Inferior parietal cortex (tissue), 1 donor: Measurements from ENCODE around the gene APH1B.
"Not testable (repeated sequence)": the region's sequence is repeated elsewhere in the genome, so short reads cannot be mapped to it uniquely, and the experiment has no call there.

Experiments used
- DNase-seq: peaks from one replicate; pipeline ENCODE4 v3.0.0-alpha.2; 2016; ENCODE audit errors: extremely low spot score

APH1B gene

DNA sequence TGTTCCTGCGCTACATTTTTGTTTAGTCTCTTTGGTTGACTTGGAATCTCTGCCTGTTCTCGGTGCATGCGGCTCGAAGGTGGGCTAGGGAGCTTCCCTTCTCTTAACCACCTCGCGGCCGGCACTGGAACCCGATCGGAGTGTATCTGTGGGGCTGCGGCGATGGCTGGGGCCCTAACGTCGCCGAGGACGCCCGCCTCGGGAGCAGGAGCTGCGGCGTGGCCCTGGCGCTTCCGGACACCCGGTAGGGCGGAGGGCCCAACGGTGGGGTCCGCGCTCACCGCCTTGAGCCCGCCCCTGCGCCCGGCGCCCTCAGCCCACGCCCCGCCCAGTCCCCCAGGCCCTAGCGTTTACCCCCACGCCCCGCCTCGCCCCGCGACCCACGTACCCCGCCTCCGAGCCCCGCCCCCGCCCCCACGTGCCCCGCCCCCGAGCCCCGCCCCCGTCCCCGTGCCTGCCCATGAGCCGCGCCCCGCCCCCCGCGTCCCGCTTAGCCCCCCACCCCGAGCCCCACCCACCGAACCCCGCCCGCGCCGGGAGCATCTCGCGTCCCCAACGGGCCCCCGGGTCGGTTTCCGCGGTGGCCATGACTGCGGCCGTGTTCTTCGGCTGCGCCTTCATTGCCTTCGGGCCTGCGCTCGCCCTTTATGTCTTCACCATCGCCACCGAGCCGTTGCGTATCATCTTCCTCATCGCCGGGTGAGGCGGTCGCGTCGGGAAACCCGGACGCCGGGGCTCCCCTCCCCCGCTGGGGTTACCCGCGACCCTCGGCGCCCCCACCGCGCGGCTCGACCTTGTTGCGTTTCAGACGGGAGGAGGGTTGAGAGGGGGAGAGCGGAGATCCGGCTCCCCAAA lies at the start of gene APH1B:
Gene APH1B (plus strand): TSS at position 568 of the 855 bp plus-strand sequence. CDS start 19 bp downstream, at position 587.
- DNase-seq, result peak; percentile 59

DNA sequence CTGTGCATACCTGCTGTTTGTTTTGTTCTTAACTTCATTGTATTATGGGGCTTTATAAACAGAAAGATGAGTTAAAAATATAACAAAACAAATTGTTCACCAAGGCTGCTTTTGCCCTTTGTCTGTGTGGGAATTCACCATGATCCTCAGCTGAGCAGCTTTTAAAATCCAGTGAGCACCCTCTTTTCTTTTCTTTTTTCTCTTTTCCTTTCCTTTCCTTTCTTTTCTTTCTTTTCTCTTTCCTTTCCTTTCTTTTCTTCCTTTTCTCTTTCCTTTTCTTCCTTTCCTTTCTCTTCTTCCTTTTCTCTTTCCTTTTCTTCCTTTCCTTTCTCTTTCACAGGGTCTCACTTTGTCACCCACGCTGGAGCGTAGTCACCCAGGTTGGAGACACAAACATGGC lies 49.7 kb upstream of the APH1B start:
- DNase-seq, result no peak

DNA sequence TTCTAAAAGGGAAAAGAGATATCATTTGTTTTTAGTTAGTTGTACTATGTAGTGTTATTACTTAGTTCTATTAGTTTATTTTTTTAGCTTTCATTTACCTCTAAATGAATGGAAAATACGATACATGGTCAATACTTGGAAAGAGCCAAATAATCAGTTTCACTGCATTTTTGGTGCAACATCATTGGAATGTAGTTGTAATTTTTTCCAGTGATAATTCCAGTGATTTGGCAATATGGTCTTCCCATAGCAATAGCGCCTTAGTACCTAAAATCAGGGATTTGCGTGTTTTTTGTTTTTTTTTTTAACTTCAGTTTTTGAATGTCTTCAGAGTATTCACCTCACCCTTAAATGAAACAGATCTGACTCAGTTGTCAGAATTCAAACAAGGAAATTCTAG lies 46.2 kb upstream of the APH1B start:
- no peak for DNase-seq

DNA sequence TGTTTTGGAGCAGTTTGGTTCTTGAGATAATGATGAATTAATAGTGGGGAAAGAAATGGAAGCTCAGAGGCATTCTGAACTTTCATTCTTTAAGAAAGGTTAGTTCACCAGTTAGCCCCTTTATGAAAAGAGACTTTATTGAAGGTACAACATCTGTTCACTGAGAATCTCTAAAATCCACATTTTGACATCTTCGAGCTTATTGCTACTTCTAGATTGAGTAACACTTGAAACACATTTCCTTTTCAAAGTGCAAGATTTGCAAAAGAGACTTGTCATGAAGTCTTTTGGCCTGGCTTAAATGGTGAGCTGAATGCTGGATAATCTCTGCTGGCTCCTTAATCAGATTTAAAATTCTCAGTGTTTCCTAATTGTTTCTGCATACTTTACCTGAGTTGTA lies 45.7 kb upstream of the APH1B start:
- DNase-seq, result no peak

DNA sequence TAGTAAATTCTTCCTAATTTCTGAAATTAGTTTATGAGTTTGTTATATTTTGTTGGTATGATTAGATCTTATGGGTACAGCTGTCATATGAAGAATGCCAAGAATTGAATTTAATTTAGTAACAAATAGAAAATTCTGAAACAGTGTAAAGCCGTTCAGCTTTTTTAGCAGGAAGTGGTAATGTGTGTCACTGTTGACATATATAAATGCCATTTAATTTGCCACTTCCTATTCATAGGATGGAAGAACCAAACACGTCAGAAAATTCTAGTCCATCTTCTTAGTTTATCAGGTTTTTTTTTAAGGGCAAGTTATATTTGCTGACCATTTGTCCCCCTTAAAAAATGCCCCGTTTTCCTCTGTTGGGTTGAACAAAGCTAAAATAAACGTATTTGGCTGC lies 45.0 kb upstream of the APH1B start:
- no peak for DNase-seq

DNA sequence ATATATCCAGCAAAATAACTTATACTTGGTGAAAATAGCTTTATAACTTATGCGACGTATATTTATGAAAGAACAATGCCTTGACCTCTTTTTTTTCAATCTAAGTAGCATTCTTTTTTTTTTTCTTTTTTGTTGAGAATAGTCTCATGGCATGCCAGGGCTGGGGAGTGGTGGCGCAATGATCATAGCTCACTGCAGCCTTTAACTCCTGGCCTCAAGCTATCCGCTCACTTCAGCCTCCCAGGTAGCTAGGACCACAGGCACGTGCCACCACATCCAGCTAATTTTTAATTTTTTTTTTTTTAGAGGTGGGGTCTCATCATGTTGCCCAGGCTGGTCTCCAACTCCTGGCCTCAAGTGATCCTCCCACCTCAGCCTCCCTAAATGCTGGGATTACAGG lies 44.5 kb upstream of the APH1B start:
- DNase-seq, result no peak

DNA sequence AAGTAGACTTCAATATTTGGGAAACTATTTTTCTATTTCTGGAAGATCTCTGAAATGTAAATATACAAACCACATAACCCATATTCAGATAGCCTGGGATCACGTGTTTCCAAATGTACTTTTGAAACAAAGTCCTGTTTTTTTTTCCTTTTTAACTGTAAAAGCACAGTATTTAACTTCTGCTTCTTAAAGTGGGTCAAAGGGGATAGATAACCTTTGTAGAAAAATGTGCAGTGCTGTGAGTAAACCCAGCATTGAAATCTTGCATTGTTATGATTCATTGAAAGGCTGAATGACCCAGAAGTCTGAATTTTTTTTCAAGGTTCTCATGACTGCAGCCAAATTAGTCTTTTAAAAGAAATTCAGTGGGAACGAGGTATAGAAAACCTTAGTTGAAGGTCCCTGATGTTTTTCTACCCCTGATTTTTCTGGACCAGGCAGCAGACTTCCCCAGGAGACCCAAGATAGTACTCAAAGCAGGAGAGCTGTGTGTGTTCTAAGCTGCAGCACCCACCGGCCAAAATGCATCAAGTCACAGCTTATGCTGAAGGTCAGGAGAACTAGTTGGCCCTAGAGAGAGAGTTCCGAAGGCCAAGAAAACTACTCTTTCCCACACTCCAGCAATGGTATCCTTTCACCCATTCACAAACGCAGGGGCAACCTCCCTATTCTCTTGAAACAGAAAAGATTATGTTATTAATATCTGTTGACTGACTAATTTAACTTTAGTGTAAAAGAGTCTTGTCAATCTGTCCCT lies 43.6 kb upstream of the APH1B start:
- no peak for DNase-seq

DNA sequence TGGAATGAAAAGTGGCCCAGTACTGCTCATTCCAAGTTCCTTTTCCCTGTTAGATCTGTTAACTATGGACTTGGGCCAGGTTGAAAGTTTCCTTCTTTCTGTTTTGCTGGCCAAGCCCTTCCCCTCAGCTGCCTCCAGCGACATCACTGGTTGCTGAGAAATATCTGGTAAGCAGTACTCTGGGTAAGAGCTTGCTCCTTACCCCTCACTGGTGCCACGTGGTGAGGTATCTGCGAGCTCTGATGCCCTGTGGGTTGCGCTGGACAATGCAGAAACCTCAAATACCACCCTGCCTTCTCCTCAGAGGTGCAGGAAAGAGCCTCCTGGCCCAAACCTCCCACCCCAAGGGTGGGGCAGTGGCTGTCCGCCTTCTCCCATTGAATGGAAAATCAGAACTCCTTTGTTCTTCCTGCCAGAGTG lies 42.9 kb upstream of the APH1B start:
- DNase-seq, result no peak

DNA sequence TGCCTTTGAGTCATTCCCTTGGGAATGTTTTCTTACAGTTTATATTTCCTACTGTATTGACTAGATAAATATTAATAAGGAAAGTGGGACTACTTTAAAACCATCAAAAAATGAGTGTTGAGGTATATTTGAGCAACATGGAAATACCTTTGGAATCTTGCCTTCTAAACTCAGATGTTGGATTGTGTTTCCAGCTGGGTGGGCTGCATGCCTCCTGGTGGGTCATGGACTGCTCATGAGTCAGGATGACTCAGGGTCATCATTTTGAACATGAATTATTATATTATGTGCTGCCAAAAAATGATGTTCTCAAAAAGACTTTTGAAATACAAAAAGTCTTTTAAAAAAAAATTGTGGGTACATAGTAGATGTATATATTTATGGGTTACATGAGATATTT lies 41.1 kb upstream of the APH1B start:
- DNase-seq, result no peak

DNA sequence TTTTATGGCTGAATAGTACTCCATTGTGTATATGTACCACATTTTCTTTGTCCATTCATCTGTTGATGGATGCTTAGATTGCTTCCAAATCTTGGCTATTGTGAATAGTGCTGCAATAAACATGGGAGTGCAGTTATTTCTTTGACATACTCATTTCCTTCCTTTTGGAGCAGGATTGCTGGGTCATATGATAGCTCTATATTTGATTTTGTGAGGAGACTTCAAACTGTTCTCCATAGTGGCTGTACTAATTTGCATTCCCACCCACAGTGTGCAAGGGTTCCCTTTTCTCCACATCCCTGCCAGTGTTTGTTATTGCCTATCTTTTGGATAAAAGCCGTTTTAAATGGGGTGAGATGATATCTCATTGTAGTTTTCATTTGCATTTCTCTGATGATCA lies 40.3 kb upstream of the APH1B start:
- DNase-seq, result not testable (repeated sequence)

DNA sequence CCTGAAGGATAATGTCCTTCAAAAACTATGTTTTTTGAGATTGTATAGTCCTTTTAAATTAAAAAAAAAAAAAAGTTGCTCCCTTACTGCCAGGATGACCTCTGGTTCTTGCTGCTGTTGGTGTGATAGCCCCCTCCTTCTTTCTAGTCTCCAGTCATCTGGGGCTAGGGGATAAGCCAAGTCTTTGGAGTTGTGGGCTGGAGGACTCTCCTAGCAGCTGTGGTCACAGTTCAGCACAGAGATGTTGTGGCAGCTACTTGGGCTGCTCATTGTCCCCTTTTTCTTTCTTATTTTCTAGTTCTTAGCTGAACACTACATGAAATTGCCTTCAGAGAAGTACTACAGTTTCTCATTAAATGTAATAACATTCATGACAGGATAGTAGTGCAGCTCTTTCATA lies 39.2 kb upstream of the APH1B start:
- DNase-seq, result no peak

DNA sequence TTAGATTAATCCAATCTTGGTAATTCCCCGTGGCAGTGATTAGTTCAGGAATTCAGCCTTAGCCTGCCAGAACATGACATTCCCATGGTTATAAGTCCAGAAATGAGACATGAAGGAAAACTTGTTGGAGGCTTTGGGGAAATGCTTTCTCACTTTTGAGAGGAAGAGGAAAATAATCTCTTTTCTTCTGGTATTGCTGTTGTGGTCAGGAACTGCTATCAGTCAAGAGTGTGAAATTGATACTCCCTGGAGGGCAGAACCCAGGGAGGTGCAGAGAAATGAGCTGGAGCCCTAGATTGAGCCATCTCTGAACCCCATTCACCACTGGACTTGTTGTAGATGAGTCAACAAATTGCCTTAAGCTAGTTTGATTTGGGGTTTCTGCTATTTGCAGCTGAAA lies 38.6 kb upstream of the APH1B start:
- DNase-seq, result no peak

DNA sequence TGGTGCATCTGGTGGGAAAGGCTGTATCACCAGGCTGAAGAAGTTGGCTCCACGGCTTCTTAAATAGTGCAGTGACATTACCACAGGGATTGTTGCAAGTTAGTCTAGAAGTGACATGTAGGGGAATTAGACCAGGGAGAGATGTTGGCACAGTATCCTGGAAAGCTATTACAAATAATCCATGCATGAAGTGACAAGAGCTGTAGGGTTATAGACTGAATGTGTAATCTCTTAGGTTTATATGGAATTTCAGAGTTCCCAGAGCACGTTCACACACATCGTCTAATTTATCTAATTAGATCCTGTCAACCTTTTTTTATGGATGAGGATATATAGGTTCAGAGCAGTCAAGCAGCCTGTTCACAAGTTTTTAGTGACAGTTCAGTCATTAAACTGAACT lies 37.3 kb upstream of the APH1B start:
- DNase-seq, result no peak

DNA sequence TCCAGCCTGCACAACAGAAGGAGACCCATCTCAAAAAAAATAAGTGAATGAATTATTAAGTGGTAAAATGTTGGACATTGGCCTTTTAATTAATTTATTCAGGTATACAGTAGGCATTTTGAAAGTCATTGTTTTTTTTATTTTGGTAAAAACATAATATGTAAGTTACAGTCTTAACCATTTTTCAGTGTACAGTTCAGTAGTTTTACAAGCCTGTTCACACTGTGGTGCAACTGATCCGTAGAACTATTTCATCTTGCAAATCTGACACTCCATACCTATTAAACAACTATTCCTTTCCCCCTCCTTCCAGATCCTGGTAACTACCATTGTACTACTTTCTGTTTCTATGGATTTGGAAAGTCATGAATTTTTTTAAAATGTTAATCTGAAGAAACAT lies 36.1 kb upstream of the APH1B start:
- no peak for DNase-seq

DNA sequence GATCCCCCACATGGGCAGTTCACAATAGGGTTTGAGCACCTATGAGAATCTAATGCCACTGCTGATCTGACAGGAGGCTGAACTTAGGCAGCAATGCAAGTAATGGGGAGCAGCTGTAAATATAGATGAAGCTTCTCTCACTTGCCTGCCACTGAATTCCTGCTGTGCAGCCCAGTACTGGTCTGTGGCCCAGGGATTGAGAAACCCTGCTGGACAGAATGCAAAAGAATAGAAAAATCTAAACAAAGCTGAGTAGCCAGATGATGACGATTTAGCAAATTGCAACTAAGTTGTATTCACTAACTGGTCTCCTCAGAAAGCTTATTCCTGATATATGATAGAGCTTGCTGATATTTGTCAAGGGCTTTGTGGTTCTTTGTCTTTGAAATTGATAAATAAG lies 34.3 kb upstream of the APH1B start:
- no peak for DNase-seq

DNA sequence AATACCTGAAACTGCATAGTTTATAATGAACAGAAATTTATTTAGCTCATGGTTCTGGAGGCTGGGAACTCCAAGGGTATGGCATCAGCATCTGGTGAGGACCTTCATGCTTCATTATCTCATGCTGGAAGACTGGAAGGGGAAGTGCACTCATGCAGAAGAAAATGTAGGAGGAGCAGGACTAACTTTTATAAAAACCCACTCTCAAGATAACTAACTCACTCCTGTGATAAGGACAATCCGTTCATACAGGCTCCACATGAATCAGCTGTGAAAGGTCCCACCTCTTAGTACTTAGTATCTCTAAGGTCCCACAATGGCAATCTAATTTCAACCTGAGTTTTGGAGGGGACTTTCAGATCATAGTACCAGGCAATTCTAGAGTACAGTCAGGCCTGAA lies 33.6 kb upstream of the APH1B start:
- no peak for DNase-seq

DNA sequence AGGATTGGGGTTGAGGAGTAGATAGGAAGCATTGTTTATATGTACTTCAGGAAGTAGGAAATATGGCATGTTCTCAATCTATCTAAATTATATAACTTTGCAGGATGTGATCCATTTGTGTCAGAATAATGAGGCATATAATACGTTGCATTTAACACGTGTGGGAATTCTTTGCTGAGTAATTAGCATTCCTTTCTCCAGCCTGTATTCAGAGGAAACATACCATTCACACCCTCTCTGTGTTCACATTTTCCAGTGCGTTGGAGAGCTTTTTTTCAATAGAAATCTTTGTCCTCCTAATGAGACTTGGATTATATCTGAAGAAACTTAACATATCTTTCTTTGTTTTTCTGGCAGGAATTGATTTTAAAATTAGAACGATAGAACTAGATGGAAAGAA lies 33.0 kb upstream of the APH1B start:
- peak; percentile 15 for DNase-seq

DNA sequence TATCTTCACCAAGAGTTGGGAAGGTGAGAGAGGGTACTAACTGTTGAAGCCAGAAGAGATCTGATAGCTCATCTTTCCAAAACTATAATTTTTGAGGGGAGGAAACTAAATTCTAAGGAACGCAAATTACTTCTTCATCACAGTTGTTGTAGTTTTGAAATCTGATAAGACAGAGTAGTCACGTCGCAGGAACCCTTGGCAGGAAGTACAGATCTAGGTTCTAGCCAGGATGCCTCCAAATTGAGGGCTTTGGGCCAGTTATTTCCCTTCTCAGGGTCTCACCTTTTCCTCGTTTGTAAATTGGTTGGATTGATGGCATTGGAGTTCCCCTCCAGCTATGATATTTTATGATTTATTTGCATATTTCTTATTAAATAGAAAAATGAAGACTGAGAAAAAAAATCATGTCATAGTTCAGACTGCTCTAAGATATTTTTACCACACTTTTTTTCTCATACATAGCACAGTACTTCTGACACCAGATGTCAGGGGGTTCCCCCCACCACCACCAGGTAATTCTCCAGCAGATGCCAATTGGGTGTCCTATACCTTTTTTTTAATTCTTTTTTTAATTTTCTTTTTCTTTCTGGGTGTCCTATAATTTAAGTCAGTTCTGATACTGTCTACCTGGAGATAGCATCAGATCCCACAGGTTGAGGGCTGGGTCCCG lies 32.3 kb upstream of the APH1B start:
- no peak for DNase-seq

DNA sequence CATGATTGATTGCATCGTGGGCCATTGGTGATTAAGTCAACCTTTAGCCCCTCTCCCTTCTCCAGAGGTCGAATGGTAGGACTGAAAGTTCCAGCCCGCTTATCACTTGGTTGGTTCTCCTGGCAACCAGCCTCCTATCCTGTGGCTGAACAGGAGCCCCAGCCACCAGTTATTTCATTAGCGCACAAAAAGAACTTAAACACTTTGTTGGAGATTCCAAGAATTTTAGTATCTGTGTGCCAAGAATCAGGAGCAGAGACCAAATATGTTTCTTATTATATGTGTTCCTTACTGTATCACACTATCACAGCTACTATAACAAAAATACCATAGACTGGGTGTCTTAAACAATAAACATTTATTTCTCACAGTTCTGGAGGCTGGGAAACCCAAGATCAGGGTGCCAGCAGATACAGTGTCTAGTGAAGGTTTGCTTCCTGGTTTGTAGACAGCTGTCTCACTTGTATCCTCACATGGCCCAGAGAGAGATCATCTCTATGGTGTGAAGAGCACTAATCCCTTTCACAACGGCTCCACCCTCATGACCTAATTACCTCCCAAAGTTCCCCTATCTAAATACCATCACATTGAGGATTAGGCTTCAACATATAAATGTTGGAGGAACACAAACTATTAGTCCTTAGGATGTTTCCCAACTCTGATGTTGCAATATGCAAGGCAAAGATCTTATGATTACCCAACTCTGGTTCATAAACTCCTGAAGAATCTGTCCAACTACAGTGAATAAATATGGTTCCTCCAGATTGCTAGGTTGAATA lies 30.5 kb upstream of the APH1B start:
- no peak for DNase-seq

DNA sequence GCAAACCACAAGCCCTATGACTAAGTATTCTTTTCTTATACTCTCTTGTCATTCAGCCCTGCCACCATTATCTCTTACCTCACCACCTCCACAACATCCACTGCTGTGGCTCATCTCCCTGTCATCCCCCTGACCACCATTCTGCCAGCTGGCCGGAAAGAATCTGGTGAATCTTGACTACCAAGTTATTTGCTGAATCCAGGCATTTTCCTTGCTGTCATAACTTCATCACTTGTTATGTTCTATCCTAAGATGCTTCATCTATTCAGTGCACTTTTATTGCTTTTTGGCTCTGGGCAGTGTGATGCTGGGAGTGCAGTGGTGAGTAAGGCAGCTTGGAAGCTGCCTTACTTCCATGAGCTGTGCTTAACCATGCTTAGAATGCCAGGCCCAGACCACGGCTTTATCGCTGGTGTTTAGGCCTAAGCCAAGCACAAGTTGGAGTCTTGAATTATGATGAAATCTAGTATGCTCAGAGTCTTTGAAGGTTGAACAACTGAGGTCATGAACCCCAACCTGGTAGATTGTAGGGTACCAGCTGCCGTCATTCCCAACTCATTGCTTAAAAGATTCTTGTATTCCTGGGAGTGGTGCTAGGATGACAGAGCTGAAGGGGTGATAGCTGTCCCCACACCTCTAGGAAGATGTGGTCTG lies 27.0 kb upstream of the APH1B start:
- no peak for DNase-seq

DNA sequence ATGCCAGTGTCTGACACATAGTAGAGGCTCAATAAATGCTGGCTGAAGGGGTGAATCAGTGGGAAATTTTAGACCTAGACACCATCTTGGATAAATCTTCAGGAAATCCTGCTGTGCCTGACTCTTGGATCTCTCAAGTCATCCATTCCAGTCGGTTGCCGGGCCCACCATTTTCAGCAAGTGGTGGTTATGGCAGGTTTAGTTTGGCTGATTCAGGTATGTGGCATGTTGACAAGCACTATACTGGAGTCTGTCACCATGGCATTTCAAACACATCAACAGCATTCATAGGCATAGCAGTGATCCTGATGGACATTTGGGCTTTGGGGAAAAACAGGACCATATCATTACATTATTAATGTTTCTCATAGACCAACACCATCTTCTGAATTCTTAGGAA lies 25.7 kb upstream of the APH1B start:
- DNase-seq, result no peak
